Hepatocyte (in vitro differentiated cells): Measurements from ENCODE around the gene ATP1A4. TPM values are rescaled to one million over a fixed set of nuclear protein-coding genes. Genes with fewer than 3 reads are reported as not detected.

Experiments used
- DNase-seq: peaks from one replicate; pipeline ENCODE4 v3.0.0-alpha.2; 2016; ENCODE audit warnings: low spot score
- H2AFZ ChIP-seq: fragments of 200-600 bp; sonication (generic); 2 replicates; pipeline ENCODE4 v1.6.0; 2016; ENCODE audit warnings: antibody characterized with exemption, mild to moderate bottlenecking
- H3K27ac ChIP-seq: fragments of 200-600 bp; sonication (generic); 2 replicates; pipeline ENCODE4 v1.5.1; 2016; ENCODE audit warnings: mild to moderate bottlenecking
- H3K27me3 ChIP-seq: fragments of 200-600 bp; sonication (generic); 2 replicates; pipeline ENCODE4 v1.6.1; 2016
- H3K36me3 ChIP-seq: fragments of 200-600 bp; sonication (generic); replicated peaks from 2 replicates; pipeline ENCODE4 v1.5.1; 2016; ENCODE audit warnings: low read depth; ENCODE audit not compliant: insufficient read depth
- H3K4me1 ChIP-seq: fragments of 200-600 bp; sonication (generic); 2 replicates; pipeline ENCODE4 v1.5.1; 2016; ENCODE audit warnings: mild to moderate bottlenecking, moderate library complexity; ENCODE audit not compliant: insufficient read depth
- H3K4me2 ChIP-seq: fragments of 200-600 bp; sonication (generic); 2 replicates; pipeline ENCODE4 v1.6.0; 2016
- H3K4me3 ChIP-seq: fragments of 200-600 bp; sonication (generic); 2 replicates; pipeline ENCODE4 v1.5.1; 2016; ENCODE audit warnings: mild to moderate bottlenecking
- H3K79me2 ChIP-seq: fragments of 200-600 bp; sonication (generic); 2 replicates; pipeline ENCODE4 v1.6.0; 2017; ENCODE audit warnings: mild to moderate bottlenecking
- H3K9me2 ChIP-seq: fragments of 200-600 bp; sonication (generic); replicated peaks from 2 replicates; pipeline ENCODE4 v1.6.0; 2017; ENCODE audit warnings: mild to moderate bottlenecking; ENCODE audit not compliant: insufficient read depth
- H3K9me3 ChIP-seq: fragments of 200-600 bp; sonication (generic); 2 replicates; pipeline ENCODE4 v1.5.1; 2016; ENCODE audit warnings: low read depth, mild to moderate bottlenecking
- H4K20me1 ChIP-seq: fragments of 200-600 bp; sonication (generic); 2 replicates; pipeline ENCODE4 v1.6.0; 2016; ENCODE audit warnings: mild to moderate bottlenecking; ENCODE audit not compliant: insufficient read depth, poor library complexity, severe bottlenecking
- CTCF ChIP-seq: fragments of 200-600 bp; sonication (generic); IDR thresholded peaks from 2 replicates; pipeline ENCODE4 v1.5.1; 2016; ENCODE audit warnings: antibody characterized with exemption, mild to moderate bottlenecking; ENCODE audit not compliant: poor library complexity
- EZH2 ChIP-seq: fragments of 200-600 bp; sonication (generic); IDR thresholded peaks from 2 replicates; pipeline ENCODE4 v1.6.1; 2016; ENCODE audit warnings: antibody characterized with exemption, mild to moderate bottlenecking, borderline replicate concordance
- EZH2phosphoT487 ChIP-seq: fragments of 200-600 bp; sonication (generic); IDR thresholded peaks from one replicate; pipeline ENCODE4 v1.6.1; 2018; ENCODE audit warnings: antibody characterized with exemption, mild to moderate bottlenecking, low read depth, moderate library complexity; ENCODE audit not compliant: unreplicated experiment, severe bottlenecking
- WGBS: methylation state at CpG from one replicate; pipeline ENCODE4 v1.1.6; 2016; ENCODE audit warnings: low lambda C conversion rate; ENCODE audit errors: missing lambda C conversion rate; 5-methylcytosine and 5-hydroxymethylcytosine counted together
- polyA plus RNA-seq: library from polyadenylated mRNA; unstranded; fragments of >200 nt; fragmentation: Nextera tagmentation; extraction: Ambion mirVana; gene quantifications from 2 replicates; pipeline ENCODE4 v1.2.1, GENCODE V29; 2016
- total RNA-seq: library from RNA; depleted of rRNA; stranded (reverse); fragments of >200 nt; gene quantifications from 2 replicates; pipeline ENCODE4 v1.2.3, GENCODE V29; 2014

ATP1A4 gene
- total and polyA plus RNA-seq, 2 experiments from 2014 or later: 0.45 to 4.4 TPM

- Histone ChIP-seq H2AFZ (no peak overlapping the region), H3K27me3 (no peaks in the 10 kb centered on the region), H4K20me1 (no peaks in the 10 kb centered on the region), H3K36me3 (no peaks in the 10 kb centered on the region), H3K79me2 (no peaks in the 10 kb centered on the region), H3K4me1 (no peaks in the 10 kb centered on the region), H3K9me2 (no peaks in the 10 kb centered on the region), H3K27ac (no peak overlapping the region), H3K4me2 (no peak overlapping the region), H3K4me3 (no peak overlapping the region), H3K9me3 (no peaks in the 10 kb centered on the region)
- no peak for DNase-seq
- WGBS: 94% methylated on average over 2 of the region's 2 CpGs
- TF ChIP-seq EZH2 (no peak), EZH2phosphoT487 (no peak), CTCF (no peak)
These were observed 1.7 kb upstream of the ATP1A4 start for GRCh38 chr1:160149716-160150115.

DNA sequence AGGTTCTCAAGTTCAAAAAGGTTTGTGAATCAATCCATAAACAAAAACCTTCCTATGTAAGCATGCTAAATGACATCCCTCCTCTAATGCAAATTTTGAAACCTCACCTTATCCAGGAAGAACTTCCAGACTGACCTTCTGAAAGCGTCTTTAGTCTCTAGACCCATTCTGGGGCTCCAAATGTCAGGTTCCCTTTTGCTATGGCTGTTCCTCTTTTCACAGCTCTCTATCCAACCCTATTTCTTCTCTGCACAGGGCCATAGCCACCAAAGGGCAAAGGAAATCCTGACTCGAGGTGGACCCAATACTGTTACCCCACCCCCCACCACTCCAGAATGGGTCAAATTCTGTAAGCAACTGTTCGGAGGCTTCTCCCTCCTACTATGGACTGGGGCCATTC lies 3.4 kb downstream of the ATP1A4 start:
- Histone ChIP-seq H3K79me2 (no peaks in the 10 kb centered on the region), H3K27me3 (no peaks in the 10 kb centered on the region), H3K27ac (no peak overlapping the region), H3K4me2 (no peak overlapping the region), H4K20me1 (no peaks in the 10 kb centered on the region), H3K9me2 (no peaks in the 10 kb centered on the region), H3K36me3 (no peaks in the 10 kb centered on the region), H3K4me3 (no peak overlapping the region), H3K9me3 (no peaks in the 10 kb centered on the region), H3K4me1 (no peaks in the 10 kb centered on the region), H2AFZ (no peak overlapping the region)
- no peak for DNase-seq
- 93% methylated on average over 3 of the region's 3 CpGs for WGBS
- TF ChIP-seq CTCF (no peak), EZH2 (no peak)

- H3K9me2 ChIP-seq: no peaks in the 10 kb centered on the region
- H3K79me2 ChIP-seq: no peaks in the 10 kb centered on the region
- H3K4me2 ChIP-seq: no peak overlapping the region
- H3K27me3 ChIP-seq: no peaks in the 10 kb centered on the region
- no peaks in the 10 kb centered on the region for H3K4me1 ChIP-seq
- no peak overlapping the region for H3K4me3 ChIP-seq
- H3K27ac ChIP-seq: no peak overlapping the region
- no peak for DNase-seq
- H3K36me3 ChIP-seq: no peaks in the 10 kb centered on the region
- H3K9me3 ChIP-seq: no peaks in the 10 kb centered on the region
- no peak overlapping the region for H2AFZ ChIP-seq
- TF ChIP-seq CTCF (no peak), EZH2 (no peak), EZH2phosphoT487 (no peak)
- no peaks in the 10 kb centered on the region for H4K20me1 ChIP-seq
- 54% methylated on average over 5 of the region's 5 CpGs for WGBS
These were observed 5.0 kb downstream of the ATP1A4 start for GRCh38 chr1:160156361-160156760.

DNA sequence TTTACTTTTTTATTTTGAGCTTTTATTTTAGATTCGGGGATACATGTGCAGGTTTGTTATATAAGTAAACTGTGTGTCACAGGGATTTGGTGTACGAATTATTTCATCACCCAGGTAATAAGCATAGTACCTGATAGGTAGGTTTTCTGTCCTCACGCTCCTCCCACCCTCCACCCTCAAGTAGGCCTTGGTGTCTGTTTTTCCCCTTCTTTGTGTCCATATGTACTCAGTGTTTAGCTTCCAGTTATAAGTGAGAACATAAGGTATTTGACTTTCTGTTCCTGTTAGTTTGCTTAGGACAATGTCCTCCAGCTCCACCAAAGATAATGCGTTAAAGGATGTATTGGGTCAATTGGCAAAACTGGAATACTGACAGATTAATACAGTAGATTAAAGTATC lies 5.8 kb downstream of the ATP1A4 start:
- no peak overlapping the region for H3K4me2 ChIP-seq
- no peaks in the 10 kb centered on the region for H3K27me3 ChIP-seq
- TF ChIP-seq EZH2: no peak
- H3K4me3 ChIP-seq: no peak overlapping the region
- no peaks in the 10 kb centered on the region for H4K20me1 ChIP-seq
- no peak overlapping the region for H2AFZ ChIP-seq
- no peak overlapping the region for H3K27ac ChIP-seq
- H3K36me3 ChIP-seq: no peaks in the 10 kb centered on the region
- no peaks in the 10 kb centered on the region for H3K9me3 ChIP-seq
- no peaks in the 10 kb centered on the region for H3K4me1 ChIP-seq
- no peaks in the 10 kb centered on the region for H3K9me2 ChIP-seq
- 65% methylated on average over 4 of the region's 4 CpGs for WGBS
- no peak for DNase-seq
- H3K79me2 ChIP-seq: no peaks in the 10 kb centered on the region
